IPS-20b (cell line): ENCODE results near the gene TBC1D5.

Source experiments
- H3K27ac ChIP-seq: one replicate; pipeline ENCODE4 v1.5.1; 2013; ENCODE audit warnings: low read length
- H3K27me3 ChIP-seq: 2 replicates; pipeline ENCODE4 v1.6.1; 2013; ENCODE audit warnings: mild to moderate bottlenecking, low read length, inconsistent platforms; ENCODE audit not compliant: insufficient read depth
- H3K36me3 ChIP-seq: 2 replicates; pipeline ENCODE4 v1.6.1; 2013; ENCODE audit warnings: low read depth, mild to moderate bottlenecking, inconsistent platforms, low read length, moderate library complexity; ENCODE audit not compliant: insufficient read depth
- H3K4me1 ChIP-seq: 2 replicates; pipeline ENCODE4 v1.6.1; 2013; ENCODE audit warnings: mild to moderate bottlenecking, control low read depth, inconsistent platforms, low read length, moderate library complexity; ENCODE audit not compliant: insufficient read depth
- H3K4me3 ChIP-seq: 2 replicates; pipeline ENCODE4 v1.5.1; 2013; ENCODE audit warnings: mild to moderate bottlenecking, low read length, inconsistent platforms
- H3K9ac ChIP-seq: 2 replicates; pipeline ENCODE4 v1.6.1; 2013; ENCODE audit warnings: low read depth, mild to moderate bottlenecking, inconsistent platforms, low read length, moderate library complexity
- H3K9me3 ChIP-seq: 2 replicates; pipeline ENCODE4 v1.6.1; 2013; ENCODE audit warnings: mild to moderate bottlenecking, low read depth, low read length, inconsistent platforms; ENCODE audit not compliant: insufficient read depth

Gene TBC1D5

DNA sequence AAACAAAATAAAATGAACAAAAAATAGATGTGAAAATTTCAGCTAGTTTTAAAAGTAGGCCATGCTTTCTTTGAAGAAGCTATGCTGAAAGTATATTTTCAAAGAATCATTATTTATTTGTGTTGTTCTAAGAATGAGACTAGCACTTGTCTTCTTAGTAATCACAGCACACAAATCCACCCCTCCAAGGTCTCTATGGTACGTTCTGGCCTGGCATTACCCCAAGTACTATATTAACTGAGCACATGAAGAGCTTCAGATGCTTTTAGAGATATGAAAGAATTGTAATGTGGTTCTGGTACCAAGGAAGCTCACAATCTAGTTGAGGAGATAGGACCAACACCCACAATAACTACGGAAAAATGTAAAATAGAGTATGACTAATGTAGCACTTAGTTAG, 441.2 kb downstream of the TBC1D5 start:
- H3K4me3 ChIP-seq, result no peak overlapping the region
- no peaks in the 10 kb centered on the region for H3K9me3 ChIP-seq
- no peak overlapping the region for H3K27ac ChIP-seq
- no peaks in the 10 kb centered on the region for H3K4me1 ChIP-seq
- no peaks in the 10 kb centered on the region for H3K36me3 ChIP-seq
- no peak overlapping the region for H3K9ac ChIP-seq
- no peaks in the 10 kb centered on the region for H3K27me3 ChIP-seq

DNA sequence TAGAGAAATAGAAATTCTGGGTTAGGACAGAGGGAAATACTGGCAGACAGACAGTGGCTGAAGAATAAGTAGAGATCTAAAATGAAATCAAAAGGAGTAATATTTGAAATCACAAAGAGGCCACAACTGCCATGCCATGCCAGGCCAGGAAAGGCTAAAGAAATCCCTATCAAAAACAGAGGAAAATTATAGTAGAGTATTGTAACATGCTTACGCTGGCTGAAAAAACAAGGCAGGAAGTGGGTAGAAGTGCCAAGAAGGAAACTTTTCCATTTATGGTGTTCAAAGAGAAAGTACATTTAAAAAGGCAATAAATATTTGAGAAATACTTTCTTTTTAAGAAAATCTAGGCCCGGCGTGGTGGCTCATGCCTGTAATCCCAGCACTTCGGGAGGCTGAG, 442.0 kb downstream of the TBC1D5 start:
- Histone ChIP-seq H3K27me3 (no peaks in the 10 kb centered on the region), H3K9ac (no peak overlapping the region), H3K36me3 (no peaks in the 10 kb centered on the region), H3K4me1 (no peaks in the 10 kb centered on the region), H3K9me3 (no peaks in the 10 kb centered on the region), H3K4me3 (no peak overlapping the region), H3K27ac (no peak overlapping the region)

DNA sequence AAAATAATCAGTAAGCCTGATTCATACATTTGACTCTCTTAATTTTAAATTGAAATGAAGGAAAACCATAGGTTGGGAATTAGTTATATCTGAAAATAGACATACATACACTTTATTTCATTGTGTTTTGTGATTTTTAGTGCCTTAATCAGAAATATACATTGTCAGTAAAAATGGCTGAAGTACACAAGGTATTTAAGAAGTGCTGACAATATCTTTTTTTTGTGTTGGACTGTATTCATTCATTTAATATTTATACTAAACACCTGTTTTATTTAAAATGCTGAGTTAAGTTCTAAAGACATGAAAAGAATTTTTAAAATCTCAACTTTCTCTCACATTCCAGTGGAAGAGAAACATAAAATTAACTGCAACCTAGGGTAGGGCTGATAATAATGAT, 444.4 kb downstream of the TBC1D5 start:
- H3K9me3 ChIP-seq, result no peaks in the 10 kb centered on the region
- H3K4me1 ChIP-seq, result no peaks in the 10 kb centered on the region
- H3K4me3 ChIP-seq, result no peak overlapping the region
- no peak overlapping the region for H3K9ac ChIP-seq
- H3K27ac ChIP-seq, result no peak overlapping the region
- H3K36me3 ChIP-seq, result no peaks in the 10 kb centered on the region
- H3K27me3 ChIP-seq, result no peaks in the 10 kb centered on the region

DNA sequence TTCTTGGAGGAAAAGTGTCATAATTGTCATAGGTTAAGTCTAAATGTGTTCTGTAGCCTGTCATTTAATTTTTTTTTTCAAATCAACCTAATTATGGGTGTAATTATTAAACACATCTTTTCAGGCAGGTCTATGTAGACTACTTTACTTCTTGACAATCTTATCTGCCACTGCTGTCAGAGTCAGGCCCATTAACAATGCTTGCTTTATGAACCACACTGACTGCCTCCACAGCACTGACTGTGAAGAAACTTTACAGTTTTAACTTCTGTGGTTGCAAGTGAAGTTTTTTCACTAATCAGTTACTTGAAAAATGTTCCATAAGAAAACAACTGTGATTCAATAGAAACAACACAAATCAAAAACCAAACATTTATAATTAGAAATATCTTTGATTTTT, 449.9 kb downstream of the TBC1D5 start:
- Histone ChIP-seq H3K27ac (no peak overlapping the region), H3K27me3 (no peaks in the 10 kb centered on the region), H3K36me3 (no peaks in the 10 kb centered on the region), H3K9ac (no peak overlapping the region), H3K9me3 (no peaks in the 10 kb centered on the region), H3K4me3 (no peak overlapping the region), H3K4me1 (no peaks in the 10 kb centered on the region)

DNA sequence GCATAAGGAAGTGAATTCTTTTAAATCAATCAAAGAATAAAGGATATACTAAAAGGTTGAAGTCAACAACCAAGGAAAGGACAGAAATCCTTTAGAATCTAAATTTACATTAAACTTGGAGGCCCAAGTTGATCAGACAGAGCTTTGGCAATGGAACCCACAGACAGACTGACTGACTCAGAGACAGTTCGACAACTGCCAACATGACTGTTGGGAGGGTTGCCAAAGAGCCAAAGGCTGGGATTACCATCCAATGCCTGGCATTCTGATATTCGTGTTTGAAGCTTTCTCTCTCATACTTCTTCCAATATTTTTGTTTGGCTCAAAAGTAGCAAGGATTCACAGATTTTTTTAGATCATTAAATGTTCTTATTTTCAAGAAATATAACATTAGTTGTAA, 451.5 kb downstream of the TBC1D5 start:
- H3K9me3 ChIP-seq, result no peaks in the 10 kb centered on the region
- no peak overlapping the region for H3K4me3 ChIP-seq
- no peaks in the 10 kb centered on the region for H3K4me1 ChIP-seq
- H3K9ac ChIP-seq, result no peak overlapping the region
- H3K36me3 ChIP-seq, result no peaks in the 10 kb centered on the region
- no peak overlapping the region for H3K27ac ChIP-seq
- no peaks in the 10 kb centered on the region for H3K27me3 ChIP-seq

DNA sequence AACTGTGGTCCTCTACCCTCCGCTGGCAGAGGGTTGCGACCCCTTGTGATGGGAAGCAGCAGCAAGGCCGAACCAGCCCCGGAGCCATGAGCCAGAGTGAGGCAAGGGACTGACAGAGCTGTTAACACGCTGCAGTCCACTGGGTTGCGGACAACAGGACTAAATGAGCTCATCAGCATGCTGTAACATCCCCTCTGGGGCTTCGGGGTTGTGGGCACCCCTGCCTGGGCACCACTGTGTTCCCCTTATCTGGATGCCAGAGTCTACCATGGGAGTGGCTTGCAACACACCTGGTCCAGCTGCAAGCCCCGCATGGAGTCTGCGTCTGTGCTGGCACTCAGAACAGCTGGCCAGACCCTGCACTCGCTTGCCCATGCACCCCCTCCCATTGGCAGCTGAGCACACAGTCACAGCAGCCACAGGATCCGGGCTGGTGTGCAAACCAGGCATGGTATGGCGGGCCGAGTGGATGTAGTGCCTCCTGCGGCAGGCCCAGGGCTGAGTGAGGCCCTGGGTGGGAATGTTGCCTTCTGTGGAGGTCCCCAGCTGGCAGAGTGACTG, 453.5 kb downstream of the TBC1D5 start:
- Histone ChIP-seq H3K36me3 (no peaks in the 10 kb centered on the region), H3K27ac (no peak overlapping the region), H3K9ac (no peak overlapping the region), H3K4me1 (no peaks in the 10 kb centered on the region), H3K9me3 (no peaks in the 10 kb centered on the region), H3K4me3 (no peak overlapping the region), H3K27me3 (no peaks in the 10 kb centered on the region)

DNA sequence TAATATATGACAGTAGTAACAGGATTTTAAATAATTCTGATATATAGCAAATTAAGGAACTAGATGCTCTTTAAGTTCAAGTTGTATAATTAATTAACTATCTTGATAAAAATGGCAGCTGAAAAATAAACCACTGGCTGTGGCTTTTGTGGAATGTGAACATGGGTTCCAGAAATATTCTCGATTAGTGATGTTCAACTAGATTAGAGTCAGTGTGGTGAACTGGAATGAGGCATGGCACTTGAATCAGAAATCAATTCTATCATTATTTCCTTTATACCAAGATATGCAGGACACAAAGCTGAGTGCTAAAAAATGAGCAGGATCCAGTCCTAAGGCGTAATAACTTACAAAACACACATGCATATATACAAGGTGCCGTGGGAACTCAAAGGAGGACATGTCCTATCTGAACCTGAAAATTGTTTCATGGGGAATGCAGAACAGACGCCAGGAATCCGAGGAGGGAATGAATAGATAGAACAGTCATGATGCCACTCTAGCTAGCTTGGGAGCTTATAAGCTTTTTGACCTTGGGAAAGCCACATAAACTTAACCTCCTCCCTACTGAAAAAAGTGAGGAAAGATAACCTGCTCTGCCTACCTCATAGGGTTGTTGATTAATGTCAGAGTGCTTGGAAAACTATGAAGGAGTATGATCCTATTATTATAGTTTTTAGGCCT, 455.3 kb downstream of the TBC1D5 start:
- Histone ChIP-seq H3K9ac (no peak overlapping the region), H3K36me3 (no peaks in the 10 kb centered on the region)

DNA sequence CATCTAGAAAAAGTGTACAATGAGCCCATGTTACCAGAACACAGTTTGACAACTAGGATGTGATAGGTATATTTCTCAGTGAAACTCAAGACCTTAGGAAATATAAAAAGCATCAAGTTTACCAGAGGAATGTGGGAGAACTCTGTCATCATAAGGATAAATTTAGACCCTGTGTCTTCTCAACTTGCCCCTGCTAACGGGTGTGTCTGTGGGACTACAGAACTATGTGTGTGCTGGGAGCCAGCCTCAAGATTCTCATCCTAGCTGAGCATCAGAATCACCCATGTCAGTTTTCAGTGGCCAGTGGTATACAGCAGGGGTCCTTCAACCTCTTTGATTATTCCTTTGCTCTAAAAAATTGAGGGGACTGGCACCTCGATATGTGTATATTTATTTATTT, 464.4 kb downstream of the TBC1D5 start:
- Histone ChIP-seq H3K27ac (no peak overlapping the region), H3K4me1 (no peaks in the 10 kb centered on the region), H3K27me3 (no peaks in the 10 kb centered on the region), H3K36me3 (no peaks in the 10 kb centered on the region), H3K9me3 (no peaks in the 10 kb centered on the region), H3K9ac (no peak overlapping the region), H3K4me3 (no peak overlapping the region)

More for the DNA sequence above, 455.3 kb downstream of the TBC1D5 start:
- no peaks in the 10 kb centered on the region for H3K4me1 ChIP-seq
- no peak overlapping the region for H3K27ac ChIP-seq
- no peaks in the 10 kb centered on the region for H3K27me3 ChIP-seq
- H3K4me3 ChIP-seq, result no peak overlapping the region
- H3K9me3 ChIP-seq, result no peaks in the 10 kb centered on the region

DNA sequence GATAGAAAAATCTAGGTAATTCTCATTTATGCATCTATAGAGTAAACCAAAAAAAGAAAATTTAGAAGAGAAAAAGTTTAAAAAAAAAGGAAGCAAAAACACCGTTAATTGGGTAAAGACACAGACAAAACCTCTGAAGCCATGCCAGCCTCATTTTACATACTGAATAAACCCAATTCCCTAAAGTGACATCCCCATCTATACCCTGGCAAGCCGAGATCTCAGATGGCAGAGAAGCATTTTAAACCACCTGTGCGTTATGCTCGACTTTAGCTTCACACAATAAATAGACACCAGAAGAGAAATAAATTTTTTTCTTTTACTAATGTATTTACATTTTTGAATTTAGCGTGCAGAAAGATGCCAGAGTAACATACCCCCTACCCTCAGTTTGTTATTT, 475.6 kb downstream of the TBC1D5 start:
- no peaks in the 10 kb centered on the region for H3K36me3 ChIP-seq

DNA sequence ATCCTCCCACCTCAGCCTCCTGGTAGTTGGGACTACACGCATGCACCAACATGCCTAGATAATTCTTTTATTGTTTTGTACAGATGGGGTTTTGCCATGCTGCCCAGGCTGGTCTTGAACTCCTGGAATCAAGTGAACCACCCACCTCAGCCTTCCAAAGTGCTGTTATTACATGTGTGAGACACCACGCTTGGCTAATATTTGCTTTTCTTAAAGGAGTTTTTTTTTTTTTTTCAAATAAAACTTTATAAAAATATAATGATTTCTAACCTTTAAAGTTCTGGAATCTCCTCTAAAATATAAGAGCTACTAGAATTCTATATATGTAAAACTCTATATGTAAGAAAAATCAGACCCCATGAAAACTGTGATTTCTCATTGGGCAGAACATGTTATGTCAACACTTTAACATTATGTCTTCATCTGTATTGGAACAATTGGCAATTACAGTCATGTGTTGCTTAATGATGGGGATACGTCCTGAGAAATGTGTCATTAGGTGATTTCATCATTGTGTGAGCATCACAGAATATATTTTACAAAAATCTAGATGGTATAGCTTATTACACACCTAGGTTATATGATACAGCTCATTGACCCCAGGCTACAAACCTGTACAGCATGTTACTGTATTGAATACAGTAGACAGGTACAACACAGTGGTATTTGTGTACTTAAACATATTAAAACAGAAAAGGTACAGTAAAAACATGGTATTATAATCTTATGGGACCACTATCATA, 480.6 kb downstream of the TBC1D5 start:
- no peaks in the 10 kb centered on the region for H3K27me3 ChIP-seq
- no peak overlapping the region for H3K9ac ChIP-seq
- H3K36me3 ChIP-seq, result no peaks in the 10 kb centered on the region
- H3K4me1 ChIP-seq, result no peaks in the 10 kb centered on the region
- H3K4me3 ChIP-seq, result no peak overlapping the region
- H3K27ac ChIP-seq, result no peak overlapping the region
- no peaks in the 10 kb centered on the region for H3K9me3 ChIP-seq

More for the DNA sequence above, 475.6 kb downstream of the TBC1D5 start:
- H3K4me3 ChIP-seq, result no peak overlapping the region
- H3K9me3 ChIP-seq, result no peaks in the 10 kb centered on the region
- no peak overlapping the region for H3K27ac ChIP-seq
- no peaks in the 10 kb centered on the region for H3K27me3 ChIP-seq
- no peak overlapping the region for H3K9ac ChIP-seq
- H3K4me1 ChIP-seq, result no peaks in the 10 kb centered on the region

DNA sequence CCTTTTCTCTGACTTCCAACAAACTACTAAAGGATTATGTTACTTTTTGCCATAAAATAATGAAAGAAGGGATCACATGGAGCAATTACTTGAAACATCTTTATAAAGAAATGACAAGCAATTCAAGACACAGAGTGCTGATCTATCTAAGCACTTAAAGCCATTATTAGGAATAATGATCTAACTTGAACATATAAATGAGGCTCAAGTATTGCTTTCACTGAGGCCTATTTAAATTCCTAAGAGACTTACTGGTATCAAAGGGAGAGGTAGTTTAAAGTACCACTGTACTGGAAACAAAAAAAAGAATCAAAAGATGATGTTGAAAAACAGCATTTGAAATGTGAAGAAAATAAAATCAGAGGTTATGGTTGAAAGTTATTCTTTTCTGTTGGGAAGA, 482.2 kb downstream of the TBC1D5 start:
- H3K9ac ChIP-seq, result no peak overlapping the region
- H3K27ac ChIP-seq, result no peak overlapping the region
- no peaks in the 10 kb centered on the region for H3K27me3 ChIP-seq
- H3K4me3 ChIP-seq, result no peak overlapping the region
- no peaks in the 10 kb centered on the region for H3K4me1 ChIP-seq
- H3K36me3 ChIP-seq, result no peaks in the 10 kb centered on the region
- H3K9me3 ChIP-seq, result no peaks in the 10 kb centered on the region

DNA sequence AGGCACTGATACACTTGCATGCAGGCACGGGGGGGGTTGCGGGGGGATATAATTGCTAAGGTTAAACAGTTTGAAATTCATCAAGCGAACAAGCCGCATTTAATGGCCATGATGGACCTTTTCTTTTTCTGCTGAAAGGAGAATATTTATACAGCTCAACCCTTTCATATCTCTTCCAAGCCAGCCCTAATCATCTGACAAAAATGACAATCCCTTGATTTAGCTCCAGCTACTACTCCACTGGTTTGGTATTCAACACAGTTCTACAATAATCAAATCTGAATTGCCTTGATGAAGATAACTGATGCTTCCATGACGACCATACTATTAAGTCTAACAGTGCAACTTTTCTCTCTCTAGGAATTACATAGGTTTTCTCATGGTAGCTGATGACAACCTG, 482.7 kb downstream of the TBC1D5 start:
- no peak overlapping the region for H3K4me3 ChIP-seq
- no peak overlapping the region for H3K27ac ChIP-seq
- no peaks in the 10 kb centered on the region for H3K9me3 ChIP-seq
- no peaks in the 10 kb centered on the region for H3K36me3 ChIP-seq
- no peaks in the 10 kb centered on the region for H3K4me1 ChIP-seq
- H3K27me3 ChIP-seq, result no peaks in the 10 kb centered on the region
- H3K9ac ChIP-seq, result no peak overlapping the region
